A549 (cell line): ENCODE measurements around the gene KRT81.

Source experiments
- CTCF ChIP-seq: fragments of >200 bp; sonication (Bioruptor Twin); formaldehyde crosslinking; IDR thresholded peaks from 3 replicates; pipeline ENCODE4 v1.5.1; 2016
- FOSL2 ChIP-seq, 2 experiments: fragments of 450-650 bp in 1 of 2; fragments of >200 bp in 1 of 2; sonication (Bioruptor Twin) in 1 of 2; formaldehyde crosslinking; IDR thresholded peaks; 2 replicates each; pipeline versions ENCODE4 v1.5.0 to v1.6.1; 2016 to 2020; ENCODE audit warnings: mild to moderate bottlenecking in 1 of 2, moderate library complexity in 1 of 2
- MAX ChIP-seq: IDR thresholded peaks from 2 replicates; pipeline ENCODE4 v1.6.1; 2012

GRCh38 chr12:52260361-52261207 is 30.8 kb downstream of the KRT81 start:
- TF ChIP-seq CTCF (no peak), FOSL2 (IDR thresholded peaks at IDR 0.05) (no peak), FOSL2 (CRISPR knock-in tag; IDR thresholded peaks at IDR 0.05) (no peak), MAX (no peak)
